Aorta (tissue), 5 donors: ENCODE measurements around the gene TSPAN13. TPM values are rescaled to one million over a fixed set of nuclear protein-coding genes. Genes with fewer than 3 reads are reported as not detected.

ENCODE experiments used
- ATAC-seq: fragments of 200-7000 bp; cut with Tn5 transposase; one replicate; pipeline ENCODE4 v1.9.1; 2022; ENCODE audit warnings: moderate library complexity; ENCODE audit not compliant: low FRiP score
- DNase-seq, 2 donors: peaks; one replicate each; pipeline ENCODE4 v3.0.0-alpha.2; 2020
- H3K27ac ChIP-seq, 2 donors: one replicate each; pipeline ENCODE4 v1.5.1; 2013; ENCODE audit warnings: low read length in 2 of 2, mild to moderate bottlenecking in 2 of 2, moderate library complexity in 2 of 2, control low read depth in 1 of 2, inconsistent platforms in 1 of 2, low read depth in 1 of 2
- H3K27me3 ChIP-seq, 2 donors: one replicate each; pipeline ENCODE4 v1.6.1; 2013; ENCODE audit warnings: control low read depth in 1 of 2, low read length in 1 of 2, mild to moderate bottlenecking in 1 of 2, moderate library complexity in 1 of 2; ENCODE audit not compliant: insufficient read depth in 2 of 2, control insufficient read depth in 1 of 2
- H3K36me3 ChIP-seq, 2 donors: one replicate each; pipeline ENCODE4 v1.6.1; 2013; ENCODE audit warnings: control low read depth in 1 of 2, low read length in 1 of 2, mild to moderate bottlenecking in 1 of 2; ENCODE audit not compliant: insufficient read depth in 2 of 2, control insufficient read depth in 1 of 2
- H3K4me1 ChIP-seq, 2 donors: one replicate each; pipeline ENCODE4 v1.6.1; 2013; ENCODE audit warnings: low read length in 2 of 2, control low read depth in 1 of 2, mild to moderate bottlenecking in 1 of 2, moderate library complexity in 1 of 2; ENCODE audit not compliant: insufficient read depth in 2 of 2, control insufficient read depth in 1 of 2
- H3K4me3 ChIP-seq, 2 donors: one replicate each; pipeline ENCODE4 v1.5.1; 2013; ENCODE audit warnings: low read length in 2 of 2, control low read depth in 1 of 2, mild to moderate bottlenecking in 1 of 2
- H3K9me3 ChIP-seq: one replicate; pipeline ENCODE4 v1.6.1; 2013; ENCODE audit warnings: mild to moderate bottlenecking, low read length; ENCODE audit not compliant: control insufficient read depth
- WGBS, 2 donors: extraction: QIAGEN DNeasy Blood & Tissue Kit; methylation state at CpG; one replicate each; pipeline ENCODE4 v1.1.7; 2013; 5-methylcytosine and 5-hydroxymethylcytosine counted together
- intact Hi-C, 2 donors: fragments of 100-400 bp; cut with DNase I; formaldehyde crosslinking; loops; one replicate each; pipeline versions ENCODE4 v1.14.2 to v1.15.0; 2022
- long read RNA-seq, 2 donors: library from polyadenylated mRNA; unstranded; transcript quantifications; one replicate each; pipeline ENCODE4 v2.0.0, GENCODE V29; 2020 to 2021
- polyA plus RNA-seq, 2 donors: library from polyadenylated mRNA; stranded (reverse); fragments of 200-250 nt; gene quantifications; one replicate each; pipeline ENCODE4 v1.2.3, GENCODE V29; 2013
- total RNA-seq, 2 donors: library from RNA; stranded (reverse); fragmentation: NEBNext Ultra II Directional; extraction: Animal tissue kit (Norgen Biotek cat#: 25700); gene quantifications; one replicate each; pipeline ENCODE4 v1.2.1, GENCODE V29; 2021
- donor health status: healthy with polysubstance abuse.
- donor health status: Bipolar disorder and iron deficiency.
- donor health status: DM: no; HTN: no; CAD: no.
- donor health status: DM: no; HTN: no; CAD: no.
- donor health status: DM: yes; HTN: yes; CAD: no.

TSPAN13 gene
- total RNA-seq (10 to 100 TPM in 1 of 2 donors, 1 to 10 TPM in 1; 8.5 to 20.9 TPM), polyA plus RNA-seq (1 to 10 TPM; 1.5 to 7.9 TPM)
- long read RNA-seq, donor 1, transcript TSPAN13-201 (6 exons, 2,093 nt) = major isoform, 48 of 50 reads
- long read RNA-seq, donor 1, partial matches to known transcripts = 0 of 50 reads
- long read RNA-seq, donor 1, other reads (novel, unspliced or antisense) = 2 of 50 reads
- long read RNA-seq, donor 2, transcript TSPAN13-201 (6 exons, 2,093 nt) = major isoform, 22 of 23 reads
- long read RNA-seq, donor 2, partial matches to known transcripts = 1 of 23 reads
- long read RNA-seq, donor 2, other reads (novel, unspliced or antisense) = 0 of 23 reads

GRCh38 chr7:16753102-16753931 is at the start of gene TSPAN13:
Gene TSPAN13, plus strand, starts transcription at chr7:16753755. Its CDS starts 213 bp downstream, at chr7:16753968.
- Histone ChIP-seq H3K4me1 (no peaks in the 10 kb centered on the region), H3K4me3 (peak within 1 kb of the TSS; percentile 28 to 70), H3K27ac (no peak within 1 kb of the TSS), H3K9me3 (no peaks in the 10 kb centered on the region), H3K27me3 (no peaks in the 10 kb centered on the region), H3K36me3 (no peaks in the 10 kb centered on the region)
- 4 to 8% methylated on average over 24 to 48 of the region's 48 CpGs for WGBS, 2 donors
- DNase-seq (peak; percentile 68 to 89), ATAC-seq (peak; percentile 70)
- intact Hi-C loops = no loop called here

- H3K36me3 ChIP-seq = no peaks in the 10 kb centered on the region
- no peak for ATAC-seq
- 14 to 43% methylated on average over 4 of the region's 4 CpGs for WGBS, 2 donors
- H3K27ac ChIP-seq = no peak overlapping the region
- no peaks in the 10 kb centered on the region for H3K9me3 ChIP-seq
- intact Hi-C loops = no loop called here
- H3K4me3 ChIP-seq = no peak overlapping the region
- DNase-seq = no peak
- H3K27me3 ChIP-seq = no peaks in the 10 kb centered on the region
- no peaks in the 10 kb centered on the region for H3K4me1 ChIP-seq
Measured at GRCh38 chr7:16708511-16708910, 45.0 kb upstream of the TSPAN13 start.

GRCh38 chr7:16708980-16709379 is 44.6 kb upstream of the TSPAN13 start:
- peak in 1 of 2 donors; percentile 38 for DNase-seq
- Histone ChIP-seq H3K9me3 (no peaks in the 10 kb centered on the region), H3K4me1 (no peaks in the 10 kb centered on the region), H3K27me3 (no peaks in the 10 kb centered on the region), H3K4me3 (no peak overlapping the region), H3K27ac (no peak overlapping the region), H3K36me3 (no peaks in the 10 kb centered on the region)
- no peak for ATAC-seq
- 60 to 67% methylated on average over 3 of the region's 3 CpGs for WGBS, 2 donors
- intact Hi-C loops = no loop called here

GRCh38 chr7:16710651-16711050 is 42.9 kb upstream of the TSPAN13 start:
- intact Hi-C loops = no loop called here
- Histone ChIP-seq H3K27me3 (no peaks in the 10 kb centered on the region), H3K4me1 (no peaks in the 10 kb centered on the region), H3K27ac (no peak overlapping the region), H3K4me3 (no peak overlapping the region), H3K36me3 (no peaks in the 10 kb centered on the region), H3K9me3 (no peaks in the 10 kb centered on the region)
- ATAC-seq = no peak
- 61 to 73% methylated on average over 4 of the region's 4 CpGs for WGBS, 2 donors
- no peak for DNase-seq

- intact Hi-C loops = no loop called here
- DNase-seq (no peak), ATAC-seq (no peak)
- H3K4me3 ChIP-seq = no peak overlapping the region
- H3K27ac ChIP-seq = no peak overlapping the region
- H3K9me3 ChIP-seq = no peaks in the 10 kb centered on the region
- no peaks in the 10 kb centered on the region for H3K27me3 ChIP-seq
- H3K36me3 ChIP-seq = no peaks in the 10 kb centered on the region
- H3K4me1 ChIP-seq = no peaks in the 10 kb centered on the region
- 77 to 80% methylated on average over 4 of the region's 4 CpGs for WGBS, 2 donors
Measured at GRCh38 chr7:16711730-16712129, 41.8 kb upstream of the TSPAN13 start.

GRCh38 chr7:16712916-16713315 is 40.6 kb upstream of the TSPAN13 start:
- DNase-seq = no peak
- H3K4me1 ChIP-seq = no peaks in the 10 kb centered on the region
- H3K27me3 ChIP-seq = no peaks in the 10 kb centered on the region
- H3K4me3 ChIP-seq = no peak overlapping the region
- H3K27ac ChIP-seq = no peak overlapping the region
- no peaks in the 10 kb centered on the region for H3K36me3 ChIP-seq
- no peak for ATAC-seq
- intact Hi-C loops = no loop called here
- no peaks in the 10 kb centered on the region for H3K9me3 ChIP-seq
- 93 to 96% methylated on average over 4 of the region's 4 CpGs for WGBS, 2 donors

GRCh38 chr7:16715928-16716327 is 37.6 kb upstream of the TSPAN13 start:
- ATAC-seq (no peak), DNase-seq (no peak)
- Histone ChIP-seq H3K27ac (no peak overlapping the region), H3K4me3 (no peak overlapping the region), H3K9me3 (no peaks in the 10 kb centered on the region), H3K27me3 (no peaks in the 10 kb centered on the region), H3K4me1 (no peaks in the 10 kb centered on the region), H3K36me3 (no peaks in the 10 kb centered on the region)
- intact Hi-C loops = no loop called here

- intact Hi-C loops = no loop called here
- H3K27me3 ChIP-seq = no peaks in the 10 kb centered on the region
- ATAC-seq (no peak), DNase-seq (no peak)
- no peaks in the 10 kb centered on the region for H3K4me1 ChIP-seq
- WGBS, 2 donors = 93 to 94% methylated on average over 3 of the region's 3 CpGs
- no peak overlapping the region for H3K27ac ChIP-seq
- H3K4me3 ChIP-seq = no peak overlapping the region
- H3K36me3 ChIP-seq = no peaks in the 10 kb centered on the region
- H3K9me3 ChIP-seq = no peaks in the 10 kb centered on the region
Measured at GRCh38 chr7:16718111-16718656, 35.4 kb upstream of the TSPAN13 start.
